NCI-H526 (cell line): Measurements from ENCODE around the gene NACC1.
A peak's percentile ranks its signal among the peaks of the same experiment; 100 is the strongest.
"Not testable (repeated sequence)": the region's sequence is repeated elsewhere in the genome, so short reads cannot be mapped to it uniquely, and the experiment has no call there.

Experiments
- DNase-seq, 2 experiments: peaks; one replicate each; lab custom pipeline; 2025; lab: John Stamatoyannopoulos, UW

The NACC1 gene

DNA sequence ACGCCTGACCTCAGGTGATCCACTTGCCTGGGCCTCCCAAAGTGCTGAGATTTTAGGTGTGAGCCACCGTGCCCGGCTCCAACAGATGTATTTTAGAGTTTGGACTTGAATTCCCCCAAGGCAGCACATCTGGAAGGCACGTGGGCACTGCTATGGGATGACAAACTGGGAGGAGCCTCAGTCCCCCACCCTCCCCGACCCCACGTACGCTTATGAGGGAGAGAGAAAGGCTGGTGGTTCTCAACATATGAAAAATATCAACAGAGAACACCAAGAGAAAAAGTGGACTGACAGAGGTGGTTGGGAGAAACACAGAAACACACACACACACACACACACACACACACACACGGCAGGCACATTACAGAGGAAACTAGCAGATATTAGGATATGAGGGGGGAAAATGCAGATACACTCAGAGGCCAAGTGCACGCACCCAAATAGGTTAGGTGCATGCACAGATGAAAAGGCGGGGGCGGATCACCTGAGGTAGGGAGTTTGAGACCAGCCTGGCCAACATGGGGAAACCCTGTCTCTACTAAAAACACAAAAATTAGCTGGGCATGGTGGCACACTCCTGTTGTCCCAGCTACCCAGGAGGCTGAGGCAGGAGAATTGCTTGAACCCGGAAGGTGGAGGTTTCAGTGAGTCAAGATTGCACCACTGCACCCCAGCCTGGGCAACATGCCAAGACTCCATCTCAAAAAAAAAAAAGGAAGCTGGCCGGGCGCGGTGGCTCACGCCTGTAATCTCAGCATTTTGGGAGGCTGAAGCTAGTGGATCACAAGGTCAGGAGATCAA is 28.9 kb downstream of the NACC1 start:
- DNase-seq, result no peak

DNA sequence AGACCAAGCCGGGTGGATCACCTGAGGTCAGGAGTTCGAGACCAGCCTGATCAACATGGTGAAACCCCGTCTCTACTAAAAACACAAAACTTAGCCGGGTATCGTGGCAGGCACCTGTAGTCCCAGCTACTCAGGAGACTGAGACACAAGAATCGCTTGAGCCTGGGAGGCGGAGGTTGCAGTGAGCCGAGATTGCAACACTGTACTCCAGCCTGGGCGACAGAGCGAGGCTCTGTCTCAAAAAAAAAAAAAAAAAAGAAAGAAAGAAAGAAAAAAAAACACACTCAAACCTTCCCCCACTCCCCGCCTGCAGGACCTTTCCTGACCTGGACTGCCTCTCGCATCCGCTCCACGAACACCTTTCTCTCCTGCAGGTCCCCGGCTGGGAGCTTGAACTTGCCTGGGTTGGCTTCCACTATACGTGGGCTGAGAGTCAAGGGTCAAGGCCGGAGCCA is 31.1 kb downstream of the NACC1 start:
- DNase-seq, result not testable (repeated sequence)

DNA sequence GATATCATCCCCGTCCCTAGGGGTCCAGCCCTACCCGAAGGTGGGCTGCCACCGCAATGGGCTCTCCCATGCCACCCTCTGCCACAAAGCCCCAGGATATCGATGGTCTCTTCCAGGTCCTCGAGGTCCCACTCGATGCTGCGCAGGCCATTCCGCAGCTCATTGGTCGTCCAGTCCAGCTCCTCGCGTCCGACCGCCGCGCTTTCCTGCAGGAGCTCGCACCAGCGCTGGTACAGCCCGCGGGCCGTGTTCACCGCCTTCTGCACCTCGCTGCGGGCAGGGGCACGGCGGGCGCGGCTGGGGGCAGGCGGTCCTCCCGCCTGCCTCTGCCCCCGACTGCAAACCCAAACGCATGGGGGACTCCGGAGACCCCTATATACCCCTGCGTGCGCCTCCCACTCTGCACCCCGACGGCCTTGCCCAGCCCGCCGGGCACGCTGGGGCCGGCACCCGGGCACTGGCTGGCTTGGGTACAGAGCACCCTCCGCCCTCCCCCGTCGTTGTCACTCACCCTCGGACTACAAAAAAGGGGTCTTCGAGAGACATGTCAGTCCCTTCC is 31.6 kb downstream of the NACC1 start:
- DNase-seq, result peak; percentile 13 to 59

DNA sequence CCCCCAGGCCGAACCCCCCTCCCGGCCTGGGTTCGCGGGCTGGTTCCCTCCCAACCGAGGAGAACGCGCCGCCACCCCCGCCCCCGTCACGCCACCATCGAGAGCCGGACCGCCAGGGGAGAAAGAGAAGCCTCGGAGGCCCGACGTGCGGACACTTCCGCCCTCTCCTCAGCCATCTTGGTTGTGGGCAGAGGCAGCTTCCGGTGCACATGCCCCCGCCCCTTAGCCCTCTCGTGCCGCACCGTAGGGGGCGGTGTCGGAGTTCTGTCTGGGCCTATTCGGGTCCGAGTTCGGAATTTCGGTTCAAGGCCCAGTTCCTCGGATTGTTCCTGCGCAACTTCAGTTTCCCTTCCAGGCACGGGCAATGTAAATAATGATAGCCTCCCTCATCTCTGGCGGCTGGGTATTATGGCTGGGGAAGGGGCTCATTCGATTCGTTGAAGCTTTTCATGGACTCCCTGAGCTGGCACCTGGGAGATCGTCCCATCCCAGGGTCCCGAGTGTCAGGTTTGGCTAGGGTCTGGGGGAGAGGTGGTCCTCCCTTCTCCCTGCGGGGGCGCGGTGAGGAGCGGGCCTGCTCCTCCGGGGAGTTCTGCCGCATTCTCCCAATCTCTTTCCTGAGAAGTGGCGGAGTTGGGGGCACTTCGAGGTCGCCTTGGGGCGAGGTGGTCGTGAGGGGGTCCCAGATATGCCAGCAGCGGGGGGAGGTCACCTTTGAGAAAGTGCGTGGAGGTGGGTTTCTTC is 32.3 kb downstream of the NACC1 start, which contains the start of the genes IER2 and STX10:
IER2 (plus strand) TSS at position 225 of the 744 bp plus-strand sequence. CDS start 2,776 bp downstream, outside the sequence.
STX10 (minus strand) TSS at position 189 of the 744 bp plus-strand sequence. CDS start 202 bp downstream, outside the sequence.
- peak; percentile 68 to 89 for DNase-seq

DNA sequence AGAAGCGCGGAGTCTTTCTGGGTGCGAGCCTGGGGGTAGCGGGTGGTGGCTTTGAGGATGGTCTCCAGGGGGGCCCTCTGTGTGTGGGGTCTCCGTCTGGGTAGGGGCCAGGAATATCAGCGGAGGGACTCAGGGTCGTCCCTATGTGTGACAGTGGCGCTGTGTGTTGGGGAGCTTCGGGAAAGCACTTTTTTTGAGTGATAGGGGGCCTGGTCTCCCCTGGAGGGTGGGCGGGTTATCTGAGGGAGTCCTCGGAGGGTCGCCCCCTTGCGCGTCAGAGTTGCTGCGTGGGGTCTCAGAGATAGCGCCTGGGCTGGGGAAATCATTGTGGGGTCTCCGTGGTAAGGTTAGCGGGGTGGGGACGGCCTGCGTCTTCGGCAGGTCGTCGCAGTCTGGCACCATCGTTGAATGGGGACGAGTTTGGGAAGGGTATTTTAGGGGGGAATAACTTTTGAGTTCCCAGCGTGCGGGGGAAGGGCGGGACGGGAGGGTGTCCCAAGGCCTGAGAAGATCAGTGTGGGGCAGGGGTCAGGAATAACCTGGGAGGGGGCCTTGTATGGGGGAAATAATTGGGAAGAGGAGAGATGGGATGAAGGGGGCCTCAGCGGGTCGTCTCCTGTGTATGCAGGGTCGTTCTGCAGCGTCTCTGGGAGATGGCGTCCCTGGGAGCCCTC is 33.0 kb downstream of the NACC1 start:
- peak in 1 of 2 experiments; percentile 15 for DNase-seq

DNA sequence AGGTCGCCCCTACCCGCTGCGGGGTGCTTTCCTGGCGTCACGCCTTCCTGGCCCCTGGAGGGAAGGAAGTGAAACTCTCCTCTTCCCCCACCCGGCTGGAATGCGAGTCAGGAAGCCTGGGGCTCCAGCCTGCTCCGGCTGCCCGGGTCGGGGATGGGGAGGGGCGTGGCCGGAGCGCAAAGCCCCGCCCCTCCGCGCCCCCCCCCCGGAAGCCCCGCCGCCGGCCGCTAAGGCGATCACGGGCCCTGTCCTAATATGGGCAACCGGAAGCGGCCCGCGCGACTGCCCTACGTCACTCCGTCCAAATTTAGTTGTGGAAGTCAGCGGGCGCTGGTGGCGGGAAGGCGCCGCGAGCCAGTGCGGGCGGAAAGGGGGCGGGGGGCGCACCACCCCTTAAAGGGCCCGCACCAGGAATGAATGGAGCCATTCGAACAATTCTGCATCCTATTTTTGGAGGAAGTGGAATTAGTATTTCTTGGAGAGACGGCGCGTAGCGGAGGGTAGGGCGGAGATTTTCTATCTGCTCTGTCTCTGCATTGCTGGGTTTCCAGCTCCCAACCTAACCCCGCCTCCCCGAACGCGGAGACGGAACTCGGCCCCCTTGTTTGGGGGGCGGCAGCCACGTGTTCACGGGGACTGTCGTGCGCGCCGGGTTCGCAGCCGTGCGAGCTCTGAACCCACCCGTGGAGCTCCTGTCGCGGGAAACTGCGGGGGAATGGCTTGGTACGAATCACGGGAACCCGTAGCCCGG is 33.7 kb downstream of the NACC1 start:
- peak; percentile 84 to 94 for DNase-seq

DNA sequence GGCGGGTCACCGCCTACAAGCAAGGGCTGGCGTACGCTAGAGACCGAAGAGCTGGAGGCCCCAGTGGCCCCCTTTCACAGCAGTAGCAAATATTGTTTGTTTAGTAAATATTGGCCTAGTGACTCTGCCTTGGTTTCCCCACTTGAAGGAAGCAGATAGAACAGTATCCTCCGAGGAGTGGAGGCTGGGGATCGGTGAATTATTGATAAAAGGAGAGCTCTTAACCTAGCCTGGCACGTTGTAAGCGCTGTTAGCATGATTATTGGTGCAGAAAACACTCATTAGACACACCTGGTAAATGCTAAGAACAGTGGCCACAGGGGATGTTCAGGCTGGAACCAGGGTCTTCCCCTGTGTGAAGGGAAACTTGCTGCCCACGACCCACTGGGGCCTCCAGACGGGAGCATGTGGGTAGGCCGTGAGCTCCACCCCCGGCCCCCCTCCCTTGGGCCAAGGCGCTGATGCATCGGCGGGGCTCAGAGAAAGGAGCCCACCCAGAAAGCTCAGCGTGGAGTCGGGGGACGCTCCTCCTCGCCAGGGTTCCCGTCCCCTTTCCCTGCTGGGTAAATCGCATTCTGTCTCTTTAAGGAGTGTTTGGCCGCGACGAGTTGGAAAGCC is 34.4 kb downstream of the NACC1 start:
- DNase-seq, result no peak

DNA sequence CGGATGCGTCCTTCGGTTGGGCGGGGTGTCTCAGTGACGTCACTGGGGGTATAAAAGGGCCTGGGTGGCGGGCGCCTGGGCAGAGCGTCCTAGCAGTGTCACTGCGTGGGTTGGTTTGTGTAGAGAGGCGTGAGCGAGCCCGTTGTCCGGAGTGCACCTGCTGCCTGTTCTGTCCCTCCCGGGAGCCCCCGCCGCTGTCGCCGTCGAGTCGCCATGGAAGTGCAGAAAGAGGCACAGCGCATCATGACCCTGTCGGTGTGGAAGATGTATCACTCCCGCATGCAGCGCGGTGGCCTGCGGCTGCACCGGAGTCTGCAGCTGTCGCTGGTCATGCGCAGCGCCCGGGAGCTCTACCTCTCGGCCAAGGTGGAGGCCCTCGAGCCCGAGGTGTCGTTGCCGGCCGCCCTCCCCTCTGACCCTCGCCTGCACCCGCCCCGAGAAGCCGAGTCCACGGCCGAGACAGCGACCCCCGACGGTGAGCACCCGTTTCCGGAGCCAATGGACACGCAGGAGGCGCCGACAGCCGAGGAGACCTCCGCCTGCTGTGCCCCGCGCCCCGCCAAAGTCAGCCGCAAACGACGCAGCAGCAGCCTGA is 35.0 kb downstream of the NACC1 start:
- peak; percentile 73 to 94 for DNase-seq

DNA sequence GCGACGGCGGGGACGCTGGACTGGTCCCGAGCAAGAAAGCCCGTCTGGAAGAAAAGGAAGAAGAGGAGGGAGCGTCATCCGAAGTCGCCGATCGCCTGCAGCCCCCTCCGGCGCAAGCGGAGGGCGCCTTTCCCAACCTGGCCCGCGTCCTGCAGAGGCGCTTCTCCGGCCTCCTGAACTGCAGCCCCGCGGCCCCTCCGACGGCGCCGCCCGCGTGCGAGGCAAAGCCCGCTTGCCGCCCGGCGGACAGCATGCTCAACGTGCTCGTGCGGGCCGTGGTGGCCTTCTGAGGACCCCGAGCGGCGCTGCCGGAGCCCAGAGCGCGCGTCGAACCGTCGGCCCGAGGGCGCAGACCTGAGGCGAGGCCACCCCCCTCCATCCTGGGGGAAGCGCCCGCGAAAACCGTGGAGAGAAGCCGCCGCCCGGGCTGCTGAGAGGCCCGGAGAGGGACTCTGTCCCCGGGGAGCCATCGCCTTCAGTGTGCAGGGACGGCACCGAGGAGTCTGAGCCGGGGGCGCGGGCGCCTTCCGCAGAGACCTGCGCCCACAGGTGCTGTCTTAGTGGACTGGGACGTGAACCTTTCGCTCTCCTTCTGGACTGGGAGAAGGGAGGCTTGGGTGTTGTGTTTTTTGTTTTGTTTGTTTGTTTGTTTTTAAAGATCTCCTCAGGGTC is 35.6 kb downstream of the NACC1 start:
- DNase-seq, result peak in 1 of 2 experiments; percentile 46

DNA sequence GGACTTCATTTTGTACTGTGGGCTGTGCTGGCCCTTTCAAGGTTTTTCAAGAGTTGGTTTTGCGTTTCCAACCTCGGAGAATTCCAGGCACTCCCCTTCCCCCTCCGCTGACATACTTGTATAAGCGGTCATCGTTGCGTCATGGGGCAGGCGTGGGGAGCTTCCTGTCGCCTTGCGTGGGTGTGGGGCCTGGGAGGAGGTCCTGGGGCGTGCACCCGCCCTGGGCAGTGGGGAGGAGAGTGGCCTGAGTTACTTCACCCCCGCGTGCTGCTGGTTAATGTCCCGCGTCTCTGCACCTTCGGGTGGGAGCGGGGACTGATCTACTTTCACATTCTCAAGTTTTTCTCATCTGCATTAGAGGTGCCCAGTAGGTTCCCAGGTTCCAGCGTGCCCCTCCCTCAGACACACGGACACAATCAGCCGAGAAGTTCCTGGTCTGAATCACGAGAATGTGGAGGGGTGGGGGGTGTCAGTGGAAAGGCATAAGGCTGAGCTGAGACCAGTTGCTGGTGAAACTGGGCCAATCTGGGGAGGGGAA is 36.2 kb downstream of the NACC1 start:
- peak; percentile 52 to 61 for DNase-seq

DNA sequence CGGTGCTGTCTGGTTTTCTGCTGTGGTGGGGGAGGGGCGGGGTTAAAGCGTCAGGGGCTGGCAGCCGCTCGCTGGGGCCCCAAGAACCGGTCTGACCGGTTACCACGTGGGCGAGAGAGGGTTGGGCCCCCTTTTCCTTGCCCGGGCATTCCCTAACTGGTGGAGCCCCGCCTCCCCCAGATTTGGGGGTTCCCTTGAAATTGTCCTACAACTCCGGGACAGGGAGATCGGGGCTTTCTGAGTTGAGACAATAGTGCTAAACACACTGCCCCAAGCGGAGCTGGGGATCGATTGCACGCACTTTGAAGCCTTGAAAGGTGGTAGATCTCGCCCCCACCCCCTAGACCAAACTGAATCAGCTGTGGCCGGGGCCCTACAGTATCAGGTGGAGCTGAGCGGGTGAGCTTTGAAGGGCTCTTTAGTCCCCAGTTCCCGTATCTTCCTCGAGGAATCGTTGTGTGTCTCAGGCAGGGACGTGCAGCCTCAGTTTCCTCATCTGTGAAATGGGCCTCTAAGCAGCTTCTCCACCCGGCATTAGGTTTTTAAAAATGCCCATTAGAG is 36.9 kb downstream of the NACC1 start:
- DNase-seq, result peak; percentile 70 to 92

DNA sequence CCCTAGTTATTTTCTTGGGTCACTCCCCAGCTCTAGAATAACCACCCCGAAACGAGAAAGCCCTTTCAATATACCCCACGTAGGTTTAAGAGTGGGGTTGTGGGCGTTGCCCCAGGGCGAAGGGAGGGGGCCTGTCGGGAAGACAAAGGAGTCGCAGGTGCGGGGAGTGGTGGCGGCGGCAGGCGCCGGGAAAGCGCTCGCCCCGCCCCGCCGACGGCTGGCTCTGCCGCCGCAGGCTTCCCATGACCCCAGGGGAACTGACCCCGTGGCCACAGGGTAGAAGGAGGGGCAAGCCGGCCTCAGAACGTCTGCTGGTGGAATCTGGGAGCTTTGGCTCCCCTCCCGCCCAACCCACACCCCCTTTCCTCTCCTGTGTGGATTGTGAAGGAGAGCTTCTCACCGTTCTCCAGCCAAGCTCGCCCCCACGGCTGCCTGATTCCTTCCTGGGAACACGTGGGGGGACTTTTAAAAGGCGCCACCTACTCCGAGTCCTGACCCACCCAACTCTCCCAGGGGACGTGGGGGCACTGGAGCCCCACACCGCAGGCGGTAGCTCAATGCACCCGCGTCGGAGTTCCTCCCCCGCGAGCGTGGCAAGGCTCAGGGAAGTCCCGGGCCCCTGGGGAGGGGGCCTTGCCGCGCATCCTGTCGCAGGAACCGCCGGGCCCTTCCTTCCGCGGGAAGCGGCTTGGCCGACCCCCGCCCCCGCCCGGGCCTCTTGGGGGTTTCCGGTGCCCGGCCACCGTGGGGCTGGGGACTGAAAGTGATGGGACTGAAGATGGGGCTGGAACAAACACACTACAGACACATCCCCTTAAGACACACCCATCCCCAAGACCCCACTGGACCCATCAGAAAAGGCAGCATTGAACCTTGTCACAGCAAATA is 37.7 kb downstream of the NACC1 start:
- peak; percentile 56 to 86 for DNase-seq

DNA sequence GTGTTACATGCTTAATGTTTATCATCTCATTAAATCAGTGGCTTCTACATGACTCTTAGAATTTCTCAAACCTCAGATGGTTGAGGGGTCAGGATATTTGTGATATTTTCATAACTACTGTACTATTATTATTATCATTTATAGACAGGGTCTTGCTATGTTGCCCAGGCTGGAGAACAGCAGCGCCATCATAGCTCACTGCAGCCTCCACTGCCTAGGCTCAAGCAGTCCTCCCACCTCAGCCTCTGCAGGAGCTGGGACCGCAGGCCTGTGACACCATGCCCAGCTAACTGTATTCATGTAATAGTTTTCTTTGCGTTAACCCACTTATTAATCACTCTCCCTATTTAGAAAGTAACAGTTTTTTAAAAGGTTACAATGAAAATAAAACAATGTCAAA is 41.6 kb downstream of the NACC1 start:
- DNase-seq, result no peak

DNA sequence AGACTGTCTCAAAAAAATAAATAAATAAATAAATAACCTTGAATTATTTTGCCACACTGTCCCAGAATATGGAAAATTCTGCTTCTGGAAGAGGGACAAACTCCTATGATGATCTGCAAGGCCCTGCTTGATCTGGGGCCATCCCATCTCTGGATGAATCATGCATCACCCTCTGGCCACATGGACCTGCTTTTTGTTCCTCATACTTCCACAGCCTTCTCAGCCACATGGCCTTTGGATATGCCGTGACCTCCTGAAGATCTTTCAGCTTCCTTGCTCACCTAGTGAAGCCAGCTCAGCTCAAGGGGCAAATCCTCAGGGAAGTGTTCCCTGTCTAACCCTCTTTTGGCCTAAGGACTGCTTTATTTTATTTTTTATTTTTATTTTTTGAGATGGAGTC is 42.5 kb downstream of the NACC1 start:
- no peak for DNase-seq

DNA sequence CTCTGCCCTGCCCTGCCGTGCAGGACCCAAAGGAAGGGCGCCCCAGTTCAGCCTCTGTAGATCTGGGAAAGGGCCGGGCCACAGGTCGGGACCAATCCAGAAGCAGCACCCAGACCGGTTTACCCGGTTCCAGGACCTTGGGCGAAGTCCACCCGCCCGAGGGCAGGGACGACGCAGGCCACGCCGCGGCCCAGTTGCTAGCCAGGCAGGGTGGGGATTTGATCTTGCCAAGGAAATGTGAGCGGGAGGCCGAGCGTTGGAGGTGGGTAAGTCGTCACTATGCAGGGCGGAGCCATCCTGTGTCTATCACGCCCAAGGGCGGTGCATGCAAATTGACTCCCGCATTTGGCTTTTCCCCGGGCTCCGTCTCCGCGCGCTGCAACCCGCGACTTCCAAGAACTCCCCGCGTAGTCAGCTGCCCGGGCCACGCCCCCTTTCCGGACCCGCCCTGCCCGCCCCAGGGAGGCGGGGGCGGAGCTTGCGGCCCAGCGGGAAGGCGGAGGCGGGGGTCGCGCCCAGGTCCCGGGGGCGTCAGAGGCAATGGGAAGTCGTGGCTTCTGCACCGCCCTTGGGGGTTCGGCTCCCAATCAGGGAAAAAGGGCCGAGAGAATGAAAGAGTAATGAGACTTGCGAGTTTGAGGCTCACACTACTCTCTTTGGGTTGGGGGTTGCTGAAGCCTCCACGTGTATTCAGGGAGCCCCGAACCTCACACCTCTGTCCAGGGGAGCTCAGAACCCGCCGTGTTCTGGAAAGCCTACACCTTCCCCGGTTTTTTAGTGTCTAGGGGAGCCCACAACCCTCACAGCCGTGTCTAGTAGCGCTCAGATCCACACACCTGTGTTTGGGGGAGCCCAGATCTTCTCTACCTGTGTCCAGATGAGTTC is 44.9 kb downstream of the NACC1 start:
- peak; percentile 94 to 96 for DNase-seq

DNA sequence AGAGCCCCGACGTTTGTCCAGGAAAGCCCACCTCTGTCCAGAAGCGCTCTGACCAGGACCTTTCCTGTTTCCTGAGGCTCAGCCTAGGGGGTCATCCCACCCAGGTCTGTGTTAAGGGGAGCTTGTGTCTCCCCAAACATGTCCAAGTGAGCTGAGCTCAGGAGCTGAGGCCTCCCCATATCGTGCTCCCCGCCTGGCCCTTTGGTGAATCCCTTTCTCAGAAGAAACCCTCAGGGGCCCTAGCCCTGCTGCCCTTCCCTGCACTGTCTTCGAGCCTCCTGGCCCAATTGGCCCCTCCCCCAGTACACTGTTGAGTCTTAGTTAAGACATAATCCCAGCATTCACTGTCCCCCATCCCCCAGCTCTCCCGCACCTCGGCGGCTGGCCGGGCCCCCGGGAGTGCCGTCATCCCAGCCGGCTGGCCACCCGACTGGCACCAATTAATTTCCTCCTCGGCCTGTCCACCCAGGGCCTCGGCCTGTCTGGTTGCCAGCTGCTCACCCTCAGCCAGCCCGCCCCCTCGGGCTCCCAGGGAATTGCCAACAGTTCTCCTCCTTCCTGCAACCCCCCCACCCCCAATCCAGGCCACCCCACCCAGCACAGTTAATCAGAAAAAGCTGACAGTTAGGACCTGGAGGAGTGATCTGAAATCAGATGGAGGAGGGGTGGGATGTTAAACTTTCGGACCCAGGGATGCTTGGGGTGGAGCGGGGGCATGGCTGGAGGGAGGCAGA is 45.7 kb downstream of the NACC1 start:
- DNase-seq, result peak; percentile 69 to 70
